Measurements from ENCODE around the gene KIF18B. TPM values are rescaled to one million over a fixed set of nuclear protein-coding genes. Genes with fewer than 3 reads are reported as not detected.

KIF18B gene
- total and polyA plus RNA-seq, 2 of the 13 experiments (the other 11 are each of a cell fraction or from before 2014, with no cell fraction given) = 15.2 to 15.3 TPM

DNA sequence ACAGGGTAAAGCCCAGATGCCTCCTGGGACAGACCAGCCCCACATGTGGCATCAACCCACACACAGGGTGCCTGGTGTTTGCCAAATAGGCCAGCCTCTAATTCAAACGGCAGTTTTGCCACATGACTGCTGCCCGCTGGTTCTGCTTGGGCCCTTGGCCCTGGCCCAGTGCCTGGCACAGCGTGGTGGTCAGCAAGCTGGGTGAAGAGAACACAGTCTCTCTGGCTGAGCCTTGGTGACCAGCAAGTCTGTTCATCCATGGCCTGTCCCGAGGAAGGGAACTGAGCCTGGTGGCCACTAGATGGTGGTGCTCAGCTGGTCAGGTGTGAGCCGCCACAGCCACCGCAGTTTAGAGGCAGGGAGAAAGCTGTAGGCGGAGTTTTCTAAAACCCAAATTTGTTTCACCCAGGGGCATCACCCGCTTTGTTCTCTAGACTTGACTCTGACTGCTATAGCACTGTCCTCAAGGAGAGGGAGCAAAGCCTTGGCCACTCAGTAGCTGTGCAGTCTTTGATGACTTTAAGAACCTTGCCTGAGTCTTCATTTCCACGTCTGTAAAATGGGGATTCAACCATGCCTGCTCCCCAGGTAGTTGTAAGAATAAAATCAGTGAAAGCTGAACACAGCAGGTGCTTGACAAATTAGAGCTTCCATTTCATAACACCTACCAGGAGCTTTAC is 27.5 kb downstream of the KIF18B start (continued):
- no peak for TF ChIP-seq ZNF547 (CRISPR knock-in tag; IDR thresholded peaks at IDR 0.05)
- TF ChIP-seq SMAD3 (CRISPR knock-in tag; IDR thresholded peaks at IDR 0.05) = peak; percentile 58; the same call in 1 of the 2 replicates
- no peak for TF ChIP-seq MAFK (conservative IDR thresholded peaks at IDR 0.05 in 1 of 2, IDR thresholded peaks at IDR 0.05 in 1 of 2; ENCODE audit: low read length in 2 of 2)
- TF ChIP-seq, protein P1, sequence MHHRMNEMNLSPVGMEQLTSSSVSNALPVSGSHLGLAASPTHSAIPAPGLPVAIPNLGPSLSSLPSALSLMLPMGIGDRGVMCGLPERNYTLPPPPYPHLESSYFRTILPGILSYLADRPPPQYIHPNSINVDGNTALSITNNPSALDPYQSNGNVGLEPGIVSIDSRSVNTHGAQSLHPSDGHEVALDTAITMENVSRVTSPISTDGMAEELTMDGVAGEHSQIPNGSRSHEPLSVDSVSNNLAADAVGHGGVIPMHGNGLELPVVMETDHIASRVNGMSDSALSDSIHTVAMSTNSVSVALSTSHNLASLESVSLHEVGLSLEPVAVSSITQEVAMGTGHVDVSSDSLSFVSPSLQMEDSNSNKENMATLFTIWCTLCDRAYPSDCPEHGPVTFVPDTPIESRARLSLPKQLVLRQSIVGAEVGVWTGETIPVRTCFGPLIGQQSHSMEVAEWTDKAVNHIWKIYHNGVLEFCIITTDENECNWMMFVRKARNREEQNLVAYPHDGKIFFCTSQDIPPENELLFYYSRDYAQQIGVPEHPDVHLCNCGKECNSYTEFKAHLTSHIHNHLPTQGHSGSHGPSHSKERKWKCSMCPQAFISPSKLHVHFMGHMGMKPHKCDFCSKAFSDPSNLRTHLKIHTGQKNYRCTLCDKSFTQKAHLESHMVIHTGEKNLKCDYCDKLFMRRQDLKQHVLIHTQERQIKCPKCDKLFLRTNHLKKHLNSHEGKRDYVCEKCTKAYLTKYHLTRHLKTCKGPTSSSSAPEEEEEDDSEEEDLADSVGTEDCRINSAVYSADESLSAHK (CRISPR knock-in tag; IDR thresholded peaks at IDR 0.05; ENCODE audit: borderline replicate concordance) = no peak
- TF ChIP-seq, protein P2, sequence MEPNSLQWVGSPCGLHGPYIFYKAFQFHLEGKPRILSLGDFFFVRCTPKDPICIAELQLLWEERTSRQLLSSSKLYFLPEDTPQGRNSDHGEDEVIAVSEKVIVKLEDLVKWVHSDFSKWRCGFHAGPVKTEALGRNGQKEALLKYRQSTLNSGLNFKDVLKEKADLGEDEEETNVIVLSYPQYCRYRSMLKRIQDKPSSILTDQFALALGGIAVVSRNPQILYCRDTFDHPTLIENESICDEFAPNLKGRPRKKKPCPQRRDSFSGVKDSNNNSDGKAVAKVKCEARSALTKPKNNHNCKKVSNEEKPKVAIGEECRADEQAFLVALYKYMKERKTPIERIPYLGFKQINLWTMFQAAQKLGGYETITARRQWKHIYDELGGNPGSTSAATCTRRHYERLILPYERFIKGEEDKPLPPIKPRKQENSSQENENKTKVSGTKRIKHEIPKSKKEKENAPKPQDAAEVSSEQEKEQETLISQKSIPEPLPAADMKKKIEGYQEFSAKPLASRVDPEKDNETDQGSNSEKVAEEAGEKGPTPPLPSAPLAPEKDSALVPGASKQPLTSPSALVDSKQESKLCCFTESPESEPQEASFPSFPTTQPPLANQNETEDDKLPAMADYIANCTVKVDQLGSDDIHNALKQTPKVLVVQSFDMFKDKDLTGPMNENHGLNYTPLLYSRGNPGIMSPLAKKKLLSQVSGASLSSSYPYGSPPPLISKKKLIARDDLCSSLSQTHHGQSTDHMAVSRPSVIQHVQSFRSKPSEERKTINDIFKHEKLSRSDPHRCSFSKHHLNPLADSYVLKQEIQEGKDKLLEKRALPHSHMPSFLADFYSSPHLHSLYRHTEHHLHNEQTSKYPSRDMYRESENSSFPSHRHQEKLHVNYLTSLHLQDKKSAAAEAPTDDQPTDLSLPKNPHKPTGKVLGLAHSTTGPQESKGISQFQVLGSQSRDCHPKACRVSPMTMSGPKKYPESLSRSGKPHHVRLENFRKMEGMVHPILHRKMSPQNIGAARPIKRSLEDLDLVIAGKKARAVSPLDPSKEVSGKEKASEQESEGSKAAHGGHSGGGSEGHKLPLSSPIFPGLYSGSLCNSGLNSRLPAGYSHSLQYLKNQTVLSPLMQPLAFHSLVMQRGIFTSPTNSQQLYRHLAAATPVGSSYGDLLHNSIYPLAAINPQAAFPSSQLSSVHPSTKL (CRISPR knock-in tag; IDR thresholded peaks at IDR 0.05) = no peak
- TF ChIP-seq, protein P3, sequence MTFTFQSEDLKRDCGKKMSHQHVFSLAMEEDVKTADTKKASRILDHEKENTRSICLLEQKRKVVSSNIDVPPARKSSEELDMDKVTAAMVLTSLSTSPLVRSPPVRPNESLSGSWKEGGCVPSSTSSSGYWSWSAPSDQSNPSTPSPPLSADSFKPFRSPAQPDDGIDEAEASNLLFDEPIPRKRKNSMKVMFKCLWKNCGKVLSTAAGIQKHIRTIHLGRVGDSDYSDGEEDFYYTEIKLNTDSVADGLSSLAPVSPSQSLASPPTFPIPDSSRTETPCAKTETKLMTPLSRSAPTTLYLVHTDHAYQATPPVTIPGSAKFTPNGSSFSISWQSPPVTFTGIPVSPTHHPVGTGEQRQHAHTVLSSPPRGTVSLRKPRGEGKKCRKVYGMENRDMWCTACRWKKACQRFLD (CRISPR knock-in tag; IDR thresholded peaks at IDR 0.05; ENCODE audit: borderline replicate concordance) = no peak
- no peak for TF ChIP-seq ZFP62 (CRISPR knock-in tag; IDR thresholded peaks at IDR 0.05)
- no peak for TF ChIP-seq RFXAP (CRISPR knock-in tag; IDR thresholded peaks at IDR 0.05; ENCODE audit: borderline replicate concordance)
- TF ChIP-seq ESRRA (CRISPR knock-in tag; IDR thresholded peaks at IDR 0.05; ENCODE audit: low read depth) = no peak
- TF ChIP-seq, protein P4, sequence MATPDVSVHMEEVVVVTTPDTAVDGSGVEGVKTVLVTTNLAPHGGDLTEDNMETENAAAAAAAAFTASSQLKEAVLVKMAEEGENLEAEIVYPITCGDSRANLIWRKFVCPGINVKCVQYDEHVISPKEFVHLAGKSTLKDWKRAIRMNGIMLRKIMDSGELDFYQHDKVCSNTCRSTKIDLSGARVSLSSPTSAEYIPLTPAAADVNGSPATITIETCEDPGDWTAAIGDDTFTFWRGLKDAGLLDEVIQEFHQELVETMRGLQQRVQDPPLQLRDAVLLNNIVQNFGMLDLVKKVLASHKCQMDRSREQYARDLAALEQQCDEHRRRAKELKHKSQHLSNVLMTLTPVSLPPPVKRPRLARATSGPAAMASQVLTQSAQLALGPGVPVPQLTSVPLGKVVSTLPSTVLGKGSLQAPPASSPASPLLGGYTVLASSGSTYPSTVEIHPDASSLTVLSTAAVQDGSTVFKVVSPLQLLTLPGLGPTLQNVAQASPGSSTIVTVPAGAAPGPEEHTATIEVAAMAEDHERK (CRISPR knock-in tag; IDR thresholded peaks at IDR 0.05; ENCODE audit: low read depth) = no peak
- TF ChIP-seq, protein P5, sequence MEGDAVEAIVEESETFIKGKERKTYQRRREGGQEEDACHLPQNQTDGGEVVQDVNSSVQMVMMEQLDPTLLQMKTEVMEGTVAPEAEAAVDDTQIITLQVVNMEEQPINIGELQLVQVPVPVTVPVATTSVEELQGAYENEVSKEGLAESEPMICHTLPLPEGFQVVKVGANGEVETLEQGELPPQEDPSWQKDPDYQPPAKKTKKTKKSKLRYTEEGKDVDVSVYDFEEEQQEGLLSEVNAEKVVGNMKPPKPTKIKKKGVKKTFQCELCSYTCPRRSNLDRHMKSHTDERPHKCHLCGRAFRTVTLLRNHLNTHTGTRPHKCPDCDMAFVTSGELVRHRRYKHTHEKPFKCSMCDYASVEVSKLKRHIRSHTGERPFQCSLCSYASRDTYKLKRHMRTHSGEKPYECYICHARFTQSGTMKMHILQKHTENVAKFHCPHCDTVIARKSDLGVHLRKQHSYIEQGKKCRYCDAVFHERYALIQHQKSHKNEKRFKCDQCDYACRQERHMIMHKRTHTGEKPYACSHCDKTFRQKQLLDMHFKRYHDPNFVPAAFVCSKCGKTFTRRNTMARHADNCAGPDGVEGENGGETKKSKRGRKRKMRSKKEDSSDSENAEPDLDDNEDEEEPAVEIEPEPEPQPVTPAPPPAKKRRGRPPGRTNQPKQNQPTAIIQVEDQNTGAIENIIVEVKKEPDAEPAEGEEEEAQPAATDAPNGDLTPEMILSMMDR (CRISPR knock-in tag; IDR thresholded peaks at IDR 0.05) = peak; percentile 99
- TF ChIP-seq, protein P6, sequence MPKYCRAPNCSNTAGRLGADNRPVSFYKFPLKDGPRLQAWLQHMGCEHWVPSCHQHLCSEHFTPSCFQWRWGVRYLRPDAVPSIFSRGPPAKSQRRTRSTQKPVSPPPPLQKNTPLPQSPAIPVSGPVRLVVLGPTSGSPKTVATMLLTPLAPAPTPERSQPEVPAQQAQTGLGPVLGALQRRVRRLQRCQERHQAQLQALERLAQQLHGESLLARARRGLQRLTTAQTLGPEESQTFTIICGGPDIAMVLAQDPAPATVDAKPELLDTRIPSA (CRISPR knock-in tag; IDR thresholded peaks at IDR 0.05; ENCODE audit: borderline replicate concordance) = no peak
- TF ChIP-seq CBX5 (CRISPR knock-in tag; IDR thresholded peaks at IDR 0.05; ENCODE audit: borderline replicate concordance) = 0 out of 2 replicates have a peak, but pooled peaks have one; percentile 54
